IPS-NIHi7 (cell line): ENCODE data around the gene IFT81.

ENCODE experiments used
- DNase-seq: peaks from one replicate; pipeline ENCODE4 v3.0.0; 2012; ENCODE audit warnings: mixed read lengths; ENCODE audit errors: extremely low spot score

The IFT81 gene

DNA sequence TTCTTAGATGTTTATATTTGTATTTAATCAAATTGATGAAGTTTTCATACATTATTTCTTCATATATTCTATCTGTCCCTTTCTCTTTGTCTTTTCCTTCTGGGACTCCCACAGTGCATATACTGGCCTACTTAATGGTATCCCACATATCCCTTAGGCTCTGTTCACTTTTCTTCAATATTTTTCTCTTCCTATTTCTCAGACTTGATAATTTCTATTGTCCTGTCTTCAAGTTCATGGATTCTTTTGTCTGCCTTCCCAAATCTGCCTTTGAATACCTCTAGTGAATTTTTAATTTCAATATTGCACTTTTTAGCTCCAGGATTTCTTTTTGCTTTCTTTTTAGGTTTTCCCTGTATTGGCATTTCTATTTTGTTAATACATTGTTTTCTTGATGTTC, 33.4 kb downstream of the IFT81 start:
- no peak for DNase-seq

DNA sequence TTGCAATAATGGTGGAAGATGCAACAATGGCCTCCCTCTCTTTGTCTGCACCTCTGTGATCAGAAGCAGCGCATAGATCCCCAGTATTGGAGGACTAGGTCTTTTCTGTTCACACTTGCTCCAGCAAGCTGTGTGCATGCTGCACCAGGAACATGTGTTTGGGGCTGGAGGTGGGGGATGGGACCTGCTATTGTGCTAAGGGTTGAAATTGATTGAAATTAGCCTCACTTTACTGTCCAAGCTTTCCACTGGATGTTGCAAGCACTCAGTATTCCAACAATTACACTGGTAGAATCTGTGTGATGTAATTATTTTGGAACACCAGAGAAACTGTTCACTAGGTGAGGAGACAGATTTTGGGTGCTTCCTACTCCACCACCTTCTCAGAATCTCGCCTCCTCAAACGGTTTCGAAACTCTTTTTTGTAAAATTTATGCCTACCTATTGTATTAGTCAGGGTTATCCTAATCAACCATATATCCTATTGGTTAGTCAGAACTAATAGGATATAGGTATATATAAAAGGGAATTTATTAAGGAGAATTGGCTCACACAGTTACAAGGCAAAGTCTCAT, 35.6 kb downstream of the IFT81 start:
- DNase-seq, result no peak

DNA sequence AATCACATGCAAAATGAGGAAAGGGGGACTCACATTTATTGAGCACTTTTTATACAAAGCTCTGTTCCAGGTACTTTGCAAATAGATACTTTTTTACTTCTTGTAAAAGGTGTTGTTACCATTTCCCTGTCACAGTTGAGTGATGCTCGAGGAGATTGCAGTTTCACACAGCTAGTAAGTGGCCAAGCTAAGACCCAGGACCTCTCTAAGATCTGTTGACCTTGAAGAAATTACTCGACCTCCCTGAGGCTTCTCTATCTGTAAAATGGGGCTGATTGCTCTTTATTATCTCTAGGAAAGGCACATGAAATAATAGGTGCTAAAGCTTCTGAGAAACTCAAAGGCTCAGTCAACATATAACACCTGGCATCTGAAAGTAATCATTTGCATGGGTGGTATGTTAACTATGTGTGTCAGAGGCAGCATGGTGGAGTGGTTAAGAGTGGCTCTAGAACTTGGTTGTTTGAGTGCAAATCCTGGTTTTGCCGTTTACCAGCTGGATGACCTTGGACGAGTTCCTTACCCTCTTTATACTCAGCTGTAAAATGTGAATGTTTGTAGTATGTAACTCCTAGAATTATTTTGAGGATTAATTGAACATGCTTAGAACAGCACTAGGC, 41.5 kb downstream of the IFT81 start:
- DNase-seq, result peak; percentile 23

DNA sequence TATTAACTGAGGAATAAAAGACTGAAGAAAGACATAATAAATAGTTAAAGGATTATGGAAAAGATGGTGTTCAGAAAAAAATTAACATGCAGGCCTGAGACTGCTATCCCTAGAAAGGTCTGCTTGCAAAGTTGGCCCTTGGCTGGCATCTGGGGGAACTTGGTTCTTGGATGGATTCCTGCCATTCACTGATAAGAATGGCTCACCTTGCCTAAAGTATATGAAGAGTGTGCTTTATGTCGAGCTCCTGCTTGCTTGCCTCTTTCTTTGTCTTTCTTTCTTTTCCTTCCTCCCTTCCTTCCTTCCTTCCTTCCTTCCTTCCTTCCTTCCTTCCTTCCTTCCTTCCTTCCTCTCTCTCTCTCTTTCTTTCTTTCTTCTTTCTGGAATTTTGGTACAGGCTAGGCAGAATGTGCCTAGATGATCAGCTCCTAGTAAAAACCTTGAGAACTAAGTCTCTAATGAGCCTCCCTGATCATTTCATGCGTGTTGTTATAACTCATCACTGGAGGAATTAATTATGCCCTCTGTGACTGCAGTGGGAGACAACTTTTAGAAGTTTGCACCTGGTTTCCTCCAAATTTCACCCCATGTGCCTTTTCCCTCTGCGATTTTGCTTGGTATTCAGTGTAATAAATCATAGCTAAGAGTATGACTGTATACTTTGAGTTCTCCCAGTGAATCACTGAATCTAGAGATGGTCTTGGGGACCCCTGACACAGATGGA, 44.7 kb downstream of the IFT81 start:
- no peak for DNase-seq

DNA sequence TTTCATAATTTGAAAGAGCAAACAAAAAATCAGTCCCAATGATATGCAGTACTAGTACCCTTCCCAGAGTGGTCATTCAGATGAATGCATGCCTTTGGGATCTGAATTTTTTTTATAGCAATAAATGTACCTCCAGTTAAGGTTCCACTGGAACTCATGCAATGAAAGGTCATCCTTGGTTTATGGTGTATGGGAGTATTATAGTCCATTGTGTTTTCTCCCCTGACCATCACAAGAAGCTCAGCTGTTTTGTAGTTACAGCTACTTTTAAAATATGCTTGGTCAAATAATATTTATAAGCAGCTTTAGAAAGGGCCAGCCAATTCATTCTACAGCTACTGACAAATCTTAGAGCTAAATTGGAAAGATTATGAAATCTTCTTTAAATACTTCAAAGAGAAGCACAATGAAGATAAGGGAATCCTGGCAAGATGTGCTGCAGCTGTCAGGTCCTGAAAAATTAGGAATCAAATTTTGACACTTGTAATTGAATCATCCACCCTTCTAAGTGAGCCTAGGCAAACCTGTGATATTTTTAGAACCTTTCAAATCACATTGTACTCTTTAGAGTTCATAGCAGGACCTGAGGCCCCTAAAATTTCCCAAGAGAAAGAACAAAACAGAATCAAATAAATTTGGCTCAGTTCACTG, 46.5 kb downstream of the IFT81 start:
- no peak for DNase-seq

DNA sequence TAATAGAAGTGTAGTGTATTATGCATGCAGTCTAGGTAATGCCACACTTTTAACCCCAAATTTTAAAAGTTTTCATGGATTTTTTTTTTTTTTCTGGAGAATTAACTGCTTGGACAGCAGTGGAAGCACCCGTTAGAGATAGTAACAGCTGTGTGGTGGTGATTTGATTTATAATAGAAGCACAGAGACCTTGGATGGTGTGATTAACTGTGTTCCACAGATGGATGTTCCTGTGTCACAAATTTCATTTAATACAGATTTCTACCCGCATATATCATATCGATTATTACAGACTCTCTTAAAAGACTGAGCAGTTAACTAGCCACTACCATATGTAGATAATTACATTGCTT, 47.0 kb downstream of the IFT81 start:
- no peak for DNase-seq

DNA sequence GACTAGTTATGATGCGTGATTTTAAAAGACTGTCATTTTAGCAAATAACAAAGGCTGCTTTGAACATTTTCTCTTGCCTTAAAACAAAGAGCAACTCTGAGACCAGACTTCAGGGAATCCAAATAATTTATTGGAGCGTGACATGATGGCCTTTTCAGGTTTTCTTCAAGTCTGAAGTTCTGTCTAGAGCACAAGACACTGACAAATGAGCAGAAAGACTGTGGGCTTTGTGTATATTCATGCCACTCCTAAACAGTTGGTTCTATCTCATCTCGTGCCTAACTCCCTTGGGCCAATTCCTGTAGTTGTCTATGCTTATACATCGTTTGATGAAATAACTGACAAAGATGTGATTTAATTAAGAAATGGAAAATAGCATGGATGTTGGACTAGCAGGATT, 47.5 kb downstream of the IFT81 start:
- no peak for DNase-seq

DNA sequence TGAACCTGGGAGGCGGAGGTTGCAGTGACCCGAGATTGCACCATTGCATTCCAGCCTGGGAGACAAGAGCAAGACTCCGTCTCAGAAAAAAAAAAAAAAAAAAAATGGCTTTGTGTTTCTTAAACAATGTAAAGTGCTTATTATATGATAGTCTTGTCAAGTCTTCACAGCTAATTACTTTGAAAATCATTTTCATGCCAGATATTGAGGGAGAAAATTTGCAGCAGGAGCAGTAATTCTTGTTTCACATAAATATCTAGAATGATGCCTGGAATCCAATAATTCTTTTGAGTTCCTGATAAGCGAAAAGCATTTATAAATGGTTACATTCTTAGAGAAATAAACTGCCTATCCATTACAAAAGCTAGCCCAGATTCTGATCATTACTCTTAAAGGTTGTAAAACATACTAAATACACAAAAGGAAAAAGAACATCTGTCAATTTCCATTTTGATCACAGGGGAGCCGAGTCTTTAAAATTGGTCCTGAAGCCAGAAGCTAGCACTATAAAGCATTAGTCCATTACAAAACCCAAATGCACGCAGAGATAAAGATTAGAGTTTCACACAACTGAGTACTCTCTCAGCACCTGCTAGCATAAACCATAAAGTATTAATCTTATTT, 50.3 kb downstream of the IFT81 start:
- no peak for DNase-seq

DNA sequence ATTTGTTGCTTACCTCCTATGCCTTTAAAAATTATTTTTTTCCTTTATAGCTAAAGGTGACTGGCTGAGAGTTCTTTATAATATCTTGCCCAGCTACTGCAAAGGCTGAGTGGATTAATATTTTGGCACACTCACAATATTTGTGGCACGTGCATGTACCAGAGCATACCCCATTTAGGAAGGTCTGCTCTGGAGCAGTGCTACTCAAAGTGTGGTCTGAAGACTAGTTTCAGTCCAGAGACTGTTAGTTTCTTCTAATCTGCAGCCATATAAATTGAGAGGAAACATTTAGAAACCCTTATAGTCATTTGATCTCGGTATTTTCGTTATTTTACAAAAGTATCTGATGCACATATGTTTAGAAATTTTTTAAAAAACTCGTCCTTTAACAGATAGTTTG, 51.0 kb downstream of the IFT81 start:
- DNase-seq, result no peak

DNA sequence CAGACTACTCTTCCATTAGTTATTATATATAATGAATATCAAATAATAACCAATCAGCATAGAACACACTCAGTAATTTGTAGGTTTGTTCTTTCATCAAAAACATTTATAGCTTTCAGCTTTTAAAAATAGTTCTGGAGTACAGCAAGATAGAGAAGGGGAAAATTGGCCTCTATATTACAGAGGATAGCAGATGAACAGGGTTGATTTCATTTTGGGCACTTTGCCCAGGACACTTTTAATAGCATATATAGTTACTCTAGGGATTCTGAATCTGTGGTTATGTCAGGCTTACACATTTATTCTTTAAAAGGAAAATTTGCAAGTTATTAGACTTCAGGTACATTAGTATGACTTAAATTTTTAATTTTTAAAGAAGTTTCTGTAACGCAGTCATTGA, 52.6 kb downstream of the IFT81 start:
- DNase-seq, result no peak

DNA sequence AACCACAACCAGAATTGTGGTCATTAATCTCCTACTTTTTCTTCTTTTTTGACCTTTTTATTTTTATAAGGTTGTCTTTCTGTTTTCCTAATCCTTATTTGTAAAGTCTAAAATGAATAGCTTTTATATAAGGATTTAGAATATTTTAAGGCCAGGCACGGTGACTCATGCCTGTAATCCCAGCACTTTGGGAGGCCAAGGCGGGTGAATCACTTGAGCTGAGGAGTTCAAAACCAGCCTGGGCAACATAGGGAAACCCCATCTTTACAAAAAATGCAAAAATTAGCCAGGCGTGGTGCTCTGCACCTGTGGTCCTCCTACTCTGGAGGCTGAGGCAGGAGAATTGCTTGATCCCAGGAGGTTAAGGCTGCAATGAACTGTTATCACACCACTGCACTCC, 55.1 kb downstream of the IFT81 start:
- no peak for DNase-seq

DNA sequence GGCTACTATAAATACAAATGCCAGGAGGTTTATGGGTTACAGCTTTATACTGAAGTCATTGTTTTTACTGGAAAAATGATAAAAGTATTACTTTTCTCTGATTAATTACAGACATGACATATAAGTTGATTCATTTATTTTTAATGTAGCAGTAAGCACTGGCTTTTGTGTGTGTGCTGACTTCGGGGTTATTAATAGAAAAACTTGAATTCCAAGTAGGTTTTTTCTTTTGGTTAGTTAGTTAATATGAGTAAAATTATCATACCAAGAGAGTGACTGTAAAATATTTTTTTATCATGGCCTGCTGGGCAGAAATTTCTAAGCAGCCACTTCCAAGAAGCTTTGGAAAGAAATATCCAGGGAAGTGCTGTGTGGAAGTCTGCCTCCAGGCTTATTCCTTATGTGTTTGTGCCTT, 56.4 kb downstream of the IFT81 start:
- DNase-seq, result no peak

DNA sequence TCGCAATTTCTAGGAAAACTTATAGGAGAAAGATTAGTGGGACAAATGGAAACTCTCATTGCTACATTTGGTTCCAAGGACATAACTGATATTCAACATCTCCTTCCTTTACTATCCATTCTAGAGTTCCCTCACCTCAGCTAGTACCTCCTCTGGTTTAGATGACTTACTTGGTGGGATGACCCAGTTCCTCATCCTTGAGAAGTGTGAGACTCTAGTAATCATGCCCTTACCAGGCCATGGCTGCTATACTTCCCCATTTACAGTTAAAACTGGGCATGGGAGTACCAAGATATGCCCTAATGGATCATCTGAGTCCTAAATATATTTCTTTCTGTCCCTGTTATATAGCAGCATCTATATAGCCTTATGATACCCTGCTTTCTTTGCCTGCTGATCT, 58.1 kb downstream of the IFT81 start:
- DNase-seq, result no peak

DNA sequence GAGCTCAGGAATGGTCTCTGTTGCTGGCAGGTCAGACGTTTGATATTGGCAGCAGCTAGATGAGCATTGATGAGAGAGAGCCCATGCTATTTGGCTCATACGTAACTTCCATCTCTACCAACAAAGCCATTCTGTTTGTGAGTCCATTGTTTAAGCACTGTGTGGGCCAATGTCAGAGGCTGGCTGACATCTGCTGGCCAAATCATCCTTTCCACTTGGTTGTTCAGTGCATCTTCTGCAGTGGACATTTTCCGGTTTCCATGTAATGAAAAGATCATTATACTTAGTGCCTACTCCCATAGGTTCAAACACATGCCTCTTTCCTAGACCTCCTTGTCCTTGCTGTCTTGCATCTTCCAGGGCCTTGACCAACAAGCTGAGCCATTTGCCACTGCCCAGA, 59.2 kb downstream of the IFT81 start:
- no peak for DNase-seq

DNA sequence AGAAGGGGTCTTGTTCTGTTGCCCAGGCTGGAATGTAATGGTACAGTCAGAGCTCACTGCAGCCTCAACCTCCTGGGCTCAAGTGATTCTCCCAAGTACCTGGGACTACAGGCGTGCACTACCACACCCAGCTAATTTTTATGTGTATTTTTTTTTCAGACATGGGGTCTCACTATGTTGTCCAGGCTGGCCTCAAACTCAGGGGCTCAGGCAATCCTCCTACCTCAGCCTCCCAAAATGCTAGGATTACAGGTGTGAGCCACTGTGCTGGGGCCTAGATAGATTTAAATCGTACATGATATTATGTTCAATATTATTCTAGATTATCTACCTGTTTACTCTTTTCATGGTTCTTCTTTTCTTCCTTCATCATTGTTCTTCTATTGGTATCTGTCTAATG, 61.5 kb downstream of the IFT81 start:
- no peak for DNase-seq

DNA sequence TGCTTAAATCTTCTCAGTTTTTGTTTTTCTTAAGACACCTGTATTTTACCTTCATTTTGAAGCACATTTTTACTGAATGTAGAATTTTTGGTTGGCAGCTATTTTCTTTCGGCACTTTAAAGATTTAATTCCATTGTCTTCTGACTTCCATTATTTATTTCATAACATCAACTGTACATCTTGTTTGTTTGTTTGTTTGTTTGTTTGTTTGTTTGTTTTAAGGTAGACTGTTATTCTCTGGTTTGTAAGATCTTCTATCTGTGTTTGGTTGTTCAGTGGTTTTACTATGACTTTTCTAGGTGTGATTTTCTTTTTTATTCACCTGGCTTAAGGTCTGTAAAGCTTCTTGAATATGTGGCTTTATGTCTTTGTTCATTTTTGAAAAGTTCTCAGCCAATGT, 61.9 kb downstream of the IFT81 start:
- no peak for DNase-seq

DNA sequence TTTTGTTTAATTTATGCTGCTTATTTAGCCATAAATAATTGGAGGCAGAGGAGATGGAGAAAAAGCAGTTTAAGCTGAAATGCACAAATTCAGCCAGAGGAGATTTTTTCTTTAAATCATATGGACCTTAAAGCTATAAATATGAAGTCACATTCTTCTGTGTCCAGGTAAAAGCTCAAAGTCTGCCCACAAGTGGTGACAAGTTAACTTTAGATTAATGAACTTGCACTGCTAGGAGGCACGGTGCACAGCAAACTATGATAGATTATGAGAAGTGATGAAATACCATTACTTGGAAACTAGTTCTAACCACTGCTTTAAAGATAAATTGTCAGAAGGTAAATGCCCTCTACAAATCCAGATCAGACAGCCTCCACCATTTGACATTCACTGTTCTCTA, 69.0 kb downstream of the IFT81 start:
- no peak for DNase-seq

DNA sequence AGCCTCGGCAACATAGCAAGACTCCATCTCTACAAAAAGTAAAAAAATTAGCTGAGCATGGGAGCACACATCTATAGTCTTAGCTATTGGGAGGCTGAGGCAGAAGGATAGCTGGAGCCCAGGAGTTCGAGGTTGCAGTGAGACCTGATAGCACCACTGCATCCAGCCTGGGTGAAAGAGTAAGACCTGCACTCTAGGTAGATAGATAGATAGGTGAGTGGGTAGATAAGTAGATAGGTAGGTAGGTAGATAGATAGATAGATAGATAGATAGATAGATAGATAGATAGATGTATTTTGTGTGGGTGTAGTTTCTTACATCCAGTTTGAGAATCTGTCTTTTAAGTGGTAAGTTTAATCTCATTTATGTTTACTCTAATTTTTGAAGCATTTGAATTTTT, 72.8 kb downstream of the IFT81 start:
- no peak for DNase-seq

DNA sequence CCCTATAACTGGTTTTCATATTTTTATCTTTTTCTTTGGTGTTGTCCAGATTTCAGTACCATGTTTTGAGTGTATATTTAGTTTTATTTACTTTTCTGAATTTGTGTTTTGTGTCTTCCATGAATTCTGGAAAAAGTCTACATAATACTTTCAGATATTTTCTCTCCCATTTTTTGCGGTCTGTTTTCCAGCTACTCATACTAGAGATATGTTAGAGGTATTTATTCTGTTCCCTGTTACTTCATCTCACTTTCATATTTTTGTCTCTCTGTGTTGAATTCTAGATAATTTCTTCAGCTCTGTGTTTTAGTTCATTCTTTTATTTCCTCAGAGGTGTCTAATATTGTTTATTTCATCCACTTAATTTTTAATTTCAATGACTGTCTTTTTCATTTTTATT, 74.2 kb downstream of the IFT81 start:
- no peak for DNase-seq

DNA sequence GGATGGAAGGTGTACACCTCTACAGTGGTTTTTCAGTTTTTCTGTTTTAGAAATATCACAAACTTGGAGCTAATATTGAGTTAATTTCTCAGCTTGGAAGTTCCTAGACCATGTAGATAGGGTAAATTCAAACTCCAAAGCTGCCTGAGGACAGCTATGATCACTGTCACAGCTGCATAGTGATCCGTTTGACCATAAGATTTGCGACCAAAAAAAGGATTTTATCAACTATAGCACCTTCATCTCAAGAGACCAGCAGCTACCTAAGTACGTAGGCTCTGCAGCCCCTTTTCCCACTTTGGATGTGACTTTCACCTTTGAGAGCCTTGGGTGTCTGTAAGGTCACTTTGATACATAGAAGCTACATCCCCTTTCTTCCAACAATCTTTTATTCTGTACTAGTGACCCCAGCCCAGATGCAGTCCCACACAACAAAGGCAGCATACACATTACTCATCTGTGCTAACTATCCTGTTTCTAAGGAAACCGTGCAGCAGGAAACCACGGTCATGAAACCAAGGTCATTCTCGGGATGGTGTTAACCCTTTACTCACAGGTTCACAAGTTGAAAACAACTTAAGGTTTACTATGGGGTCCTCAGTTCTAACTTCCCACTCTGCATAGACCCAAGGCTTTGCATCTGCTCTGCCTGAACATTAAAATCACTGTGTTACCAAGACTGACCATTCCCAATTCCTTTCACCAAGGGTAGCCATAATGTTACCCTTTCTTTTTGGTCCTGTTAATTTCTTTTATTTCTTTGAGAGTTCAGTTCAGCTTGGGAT, 75.4 kb downstream of the IFT81 start:
- DNase-seq, result peak; percentile 58

DNA sequence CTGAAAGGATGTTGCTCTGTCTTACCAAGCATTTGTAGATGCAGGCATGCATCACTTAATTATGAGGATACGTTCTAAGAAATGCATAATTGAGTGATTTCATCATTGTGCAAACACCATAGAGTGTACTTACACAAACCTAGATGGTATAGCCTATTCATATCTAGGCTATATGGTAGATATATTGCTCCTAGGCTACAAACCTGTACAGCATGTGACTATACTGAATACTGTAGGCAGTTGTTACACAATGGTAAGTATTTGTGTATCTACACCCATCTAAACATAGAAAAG, 75.9 kb downstream of the IFT81 start:
- no peak for DNase-seq

DNA sequence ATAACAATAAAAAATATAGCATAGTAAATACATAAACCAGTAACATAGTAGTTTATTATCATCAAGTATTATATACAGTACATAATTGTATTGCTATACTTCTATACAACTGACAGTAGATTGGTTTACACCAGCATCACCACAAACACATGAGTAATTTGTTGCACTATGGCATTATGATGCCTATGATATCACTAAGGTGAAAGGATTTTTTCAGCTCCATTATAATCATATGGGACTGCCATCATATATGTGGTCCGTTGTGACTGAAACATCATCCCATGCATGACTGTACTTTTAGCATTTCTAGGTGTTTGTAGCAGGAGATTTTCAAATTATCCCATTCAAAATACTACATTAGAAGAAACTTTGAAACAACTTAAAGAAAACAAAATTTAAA, 77.8 kb downstream of the IFT81 start:
- DNase-seq, result no peak
